Stimulated activated CD8-positive, alpha-beta memory T cell treated with anti-CD3 and anti-CD28 coated beads, Interleukin-15, amount 100 ng/mL, for 1 hour (primary cell): ENCODE measurements around the gene CSGALNACT2.

Experiments used
- DNase-seq: peaks from one replicate; pipeline ENCODE4 v3.0.0-alpha.2; 2020; ENCODE audit warnings: low read depth

The CSGALNACT2 gene

GRCh38 chr10:43229208-43230061 lies 91.2 kb downstream of the CSGALNACT2 start:
- DNase-seq = no peak

- no peak for DNase-seq
Measured at GRCh38 chr10:43230101-43230908, 92.1 kb downstream of the CSGALNACT2 start.

GRCh38 chr10:43230909-43231522 lies 92.8 kb downstream of the CSGALNACT2 start:
- no peak for DNase-seq

GRCh38 chr10:43231523-43232078 lies 93.4 kb downstream of the CSGALNACT2 start:
- no peak for DNase-seq

GRCh38 chr10:43233601-43234430 lies 95.6 kb downstream of the CSGALNACT2 start:
- DNase-seq = no peak

- no peak for DNase-seq
Measured at GRCh38 chr10:43234471-43235041, 96.3 kb downstream of the CSGALNACT2 start.
